Measurements from ENCODE around the gene HOTAIR.

GRCh38 chr12:53932915-53933314, 41.8 kb downstream of the HOTAIR start:
- TF ChIP-seq CTCF (IDR thresholded peaks at IDR 0.05): no peak
- no peak for TF ChIP-seq POLR2A (IDR thresholded peaks at IDR 0.05)
- TF ChIP-seq POLR2AphosphoS5 (IDR thresholded peaks at IDR 0.05): no peak
- TF ChIP-seq EP300 (IDR thresholded peaks at IDR 0.05): no peak

Measured in sigmoid colon (tissue), 4 donors.